Panc1 (cell line): ENCODE results near the gene NCOA4. TPM values are rescaled to one million over a fixed set of nuclear protein-coding genes. Genes with fewer than 3 reads are reported as not detected.
"Not testable (repeated sequence)": the region's sequence is repeated elsewhere in the genome, so short reads cannot be mapped to it uniquely, and the experiment has no call there.

Experiments used
- ATAC-seq: fragments of 200-7000 bp; cut with Tn5 transposase; 2 replicates; pipeline ENCODE4 v1.9.1; 2020; ENCODE audit warnings: mild to moderate bottlenecking, moderate library complexity
- BruUV-seq: library from RNA; stranded (reverse); fragments of 400-500 nt; replicated peaks from 2 replicates; lab custom pipeline; 2021; lab: Mats Ljungman, UMichigan
- CTCF ChIA-PET: fragments of 300-600 bp; sonication (Branson Sonifier 250); formaldehyde crosslinking; loops from one replicate; lab custom pipeline; 2022; ENCODE audit warnings: antibody characterized with exemption; lab: Charles Lee
- POLR2A ChIA-PET: fragments of 300-600 bp; sonication (Branson Sonifier 250); formaldehyde crosslinking; loops from one replicate; lab custom pipeline; 2022; ENCODE audit warnings: antibody characterized with exemption; lab: Charles Lee
- DNase-seq: peaks from one replicate; pipeline ENCODE4 v3.0.0-alpha.2; 2010; ENCODE audit warnings: low read depth, low spot score
- H3K27ac ChIP-seq: 2 replicates; pipeline ENCODE4 v1.5.1; 2011; ENCODE audit warnings: mild to moderate bottlenecking, low read length, inconsistent platforms
- H3K27me3 ChIP-seq: fragments of 200-500 bp; sonication (Bioruptor generic); 2 replicates; pipeline ENCODE4 v1.6.0; 2014; ENCODE audit warnings: low read length, inconsistent platforms; ENCODE audit not compliant: control insufficient read depth, insufficient read depth
- H3K36me3 ChIP-seq: fragments of 200-500 bp; sonication (Bioruptor generic); 2 replicates; pipeline ENCODE4 v1.5.1; 2014; ENCODE audit warnings: inconsistent platforms, mild to moderate bottlenecking, low read length, moderate library complexity; ENCODE audit not compliant: control insufficient read depth, insufficient read depth
- H3K4me1 ChIP-seq: 2 replicates; pipeline ENCODE4 v1.5.1; 2011; ENCODE audit warnings: inconsistent platforms, mild to moderate bottlenecking, low read length, moderate library complexity; ENCODE audit not compliant: control insufficient read depth, insufficient read depth
- H3K4me3 ChIP-seq, 2 experiments: 2 replicates each; pipeline ENCODE4 v1.5.1; 2011 to 2012; ENCODE audit warnings: low read depth in 2 of 2, low read length in 2 of 2, mild to moderate bottlenecking in 2 of 2, inconsistent platforms in 1 of 2, moderate library complexity in 1 of 2
- H3K9me3 ChIP-seq: fragments of 200-500 bp; sonication (Bioruptor generic); 2 replicates; pipeline ENCODE4 v1.5.1; 2014; ENCODE audit warnings: low read depth, mild to moderate bottlenecking, inconsistent platforms, low read length, moderate library complexity; ENCODE audit not compliant: control insufficient read depth, insufficient read depth
- POLR2AphosphoS5 ChIP-seq: IDR thresholded peaks from 2 replicates; pipeline ENCODE4 v1.6.1; 2012; ENCODE audit warnings: mild to moderate bottlenecking, low read depth, low read length, moderate library complexity
- SIN3A ChIP-seq: IDR thresholded peaks from 2 replicates; pipeline ENCODE4 v1.6.1; 2012; ENCODE audit warnings: low read depth, mild to moderate bottlenecking, low read length, moderate library complexity, borderline replicate concordance; ENCODE audit not compliant: insufficient read depth
- in situ Hi-C: cut with HindIII; loops from 2 replicates; pipeline ENCODE4 v1.10.0; 2016; ENCODE audit warnings: low sequenced_read_pairs, low pct_unique_long_range_greater_than_20kb
- intact Hi-C: fragments of 100-400 bp; cut with micrococcal nuclease; formaldehyde crosslinking; loops from one replicate; pipeline ENCODE4 v1.10.0; 2022; ENCODE audit not compliant: unreplicated experiment
- total RNA-seq: library from RNA; stranded (reverse); gene quantifications from one replicate; pipeline ENCODE4 v1.2.1, GENCODE V29; 2021; ENCODE audit not compliant: unreplicated experiment

Gene NCOA4
- total RNA-seq, 1 experiment from 2014 or later: 119 TPM

DNA sequence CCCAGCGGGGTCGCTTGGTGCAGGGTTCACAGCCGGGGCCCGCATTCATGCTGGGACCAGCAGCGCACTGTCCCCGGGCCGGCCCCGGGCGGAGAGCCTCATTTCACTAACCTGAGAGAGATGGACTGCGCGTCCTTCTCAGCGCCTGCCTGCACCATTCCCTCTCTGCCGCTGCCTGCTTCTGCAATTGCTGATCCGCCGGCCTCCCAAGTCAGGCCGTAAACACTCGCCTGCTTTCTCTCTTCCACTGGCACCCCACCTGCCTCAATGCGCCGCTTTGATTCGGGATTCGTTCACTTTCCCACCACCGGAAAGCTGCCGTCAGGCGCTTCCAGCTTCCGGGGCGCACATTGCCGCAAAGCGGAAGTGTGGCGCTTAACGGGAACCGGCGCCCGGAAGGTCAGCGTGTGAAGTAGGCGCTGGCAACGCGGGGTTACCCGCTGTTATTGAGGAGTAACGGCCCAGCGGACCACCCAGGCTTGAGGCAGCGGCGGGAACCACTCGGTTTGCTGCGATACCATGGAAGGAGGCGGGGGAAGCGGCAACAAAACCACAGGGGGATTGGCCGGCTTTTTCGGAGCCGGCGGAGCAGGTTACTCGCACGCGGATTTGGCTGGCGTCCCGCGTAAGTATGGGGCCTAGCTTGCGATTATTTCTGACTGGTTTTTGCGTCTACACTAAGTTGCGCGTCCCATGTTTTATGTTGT is 58.2 kb downstream of the NCOA4 start, which contains the start of gene TIMM23:
TIMM23 (plus strand) TSS at position 384 of the 707 bp plus-strand sequence; CDS start at position 520, 136 bp downstream.
- H3K4me1 ChIP-seq, in situ Hi-C loops, H3K9me3 ChIP-seq, CTCF ChIA-PET, H3K27me3 ChIP-seq, intact Hi-C loops, H3K36me3 ChIP-seq: not testable (repeated sequence)
- ATAC-seq (peak; percentile 96), DNase-seq (peak; percentile 25)
- H3K27ac ChIP-seq: peak within 1 kb of the TSS; percentile 94
- TF ChIP-seq SIN3A: peak; percentile 73; the same call in 1 of the 2 replicates
- TF ChIP-seq POLR2AphosphoS5: peak; percentile 84
- TSS peak; percentile 73 for BruUV-seq
- H3K4me3 ChIP-seq: peak within 1 kb of the TSS; percentile 83 to 94
- POLR2A ChIA-PET: interaction anchor here (0.6 kb wide), 1 partner anchor 264 kb away, joined by 3 read pairs; no protein-coding TSS in a partner anchor

- DNase-seq, H3K36me3 ChIP-seq, CTCF ChIA-PET, H3K4me1 ChIP-seq, in situ Hi-C loops, BruUV-seq, H3K9me3 ChIP-seq, intact Hi-C loops, H3K27me3 ChIP-seq: not testable (repeated sequence)
- peak overlapping the region; percentile 94 for H3K27ac ChIP-seq
- H3K4me3 ChIP-seq: peak overlapping the region; percentile 83 to 94
- POLR2A ChIA-PET: interaction anchor here (0.6 kb wide), 1 partner anchor 265 kb away, joined by 3 read pairs; no protein-coding TSS in a partner anchor
- ATAC-seq: peak; percentile 56
Observed at GRCh38 chr10:45971742-45972105, 58.7 kb downstream of the NCOA4 start.

DNA sequence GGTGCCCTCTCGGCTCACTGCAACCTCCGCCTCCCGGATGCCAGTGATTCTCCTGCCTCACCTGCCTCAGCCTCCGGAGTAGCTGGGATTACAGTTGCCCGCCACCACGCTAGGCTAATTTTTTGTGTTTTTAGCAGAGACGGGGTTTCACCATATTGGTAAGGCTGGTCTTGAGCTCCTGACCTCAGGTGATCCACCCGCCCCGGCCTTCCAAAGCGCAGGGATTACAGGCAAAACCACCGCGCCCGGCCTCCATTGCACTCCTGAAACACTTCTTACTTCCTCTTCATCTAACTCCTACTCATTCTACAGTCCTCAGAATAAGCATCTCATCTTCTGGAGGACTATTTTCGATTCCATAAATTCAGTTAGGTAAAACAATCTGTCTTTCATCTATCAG is 59.4 kb downstream of the NCOA4 start:
- H3K27ac ChIP-seq: peak overlapping the region; percentile 94
- H3K4me1 ChIP-seq, H3K36me3 ChIP-seq, in situ Hi-C loops, POLR2A ChIA-PET, BruUV-seq, intact Hi-C loops, CTCF ChIA-PET, H3K27me3 ChIP-seq, DNase-seq, H3K9me3 ChIP-seq, ATAC-seq: not testable (repeated sequence)
- peak overlapping the region; percentile 83 to 94 for H3K4me3 ChIP-seq

DNA sequence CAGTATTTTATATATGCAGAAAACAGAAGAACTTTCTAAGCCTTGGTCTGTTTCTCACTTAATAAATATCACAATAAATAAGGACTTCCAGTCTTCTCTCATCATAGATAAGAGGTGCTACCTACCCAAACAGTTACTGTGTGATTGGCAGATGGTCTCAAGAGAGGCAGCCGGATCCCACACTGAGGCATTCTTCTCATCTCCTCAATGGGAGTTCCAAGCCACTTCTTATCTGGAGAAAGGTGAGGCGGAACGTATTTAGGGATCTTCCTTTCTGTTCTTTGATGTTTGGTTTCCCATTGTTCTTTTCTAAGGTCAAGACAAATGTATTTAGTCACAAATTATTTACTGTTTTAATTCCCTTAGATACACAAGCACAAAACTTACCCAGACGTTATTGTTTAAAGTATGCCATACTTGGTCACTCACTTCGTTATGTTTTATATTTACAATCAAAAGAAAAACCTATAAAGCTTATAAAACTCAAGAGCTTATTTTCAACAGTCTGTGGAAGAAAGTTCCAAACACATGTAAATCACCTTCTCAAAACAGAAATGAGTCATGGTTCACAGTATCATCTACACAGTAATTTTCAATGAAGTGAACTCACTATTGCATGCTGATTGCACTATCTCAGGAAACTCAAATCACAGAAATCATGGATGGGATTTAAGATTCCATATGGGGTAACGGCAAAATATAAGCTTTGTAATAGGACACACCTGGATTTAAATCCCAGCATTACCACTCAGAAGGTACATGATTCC is 67.6 kb downstream of the NCOA4 start:
- H3K4me3 ChIP-seq, H3K27me3 ChIP-seq, CTCF ChIA-PET, POLR2A ChIA-PET, H3K36me3 ChIP-seq, intact Hi-C loops, ATAC-seq, BruUV-seq, DNase-seq, H3K27ac ChIP-seq, H3K9me3 ChIP-seq, in situ Hi-C loops, H3K4me1 ChIP-seq: not testable (repeated sequence)

GRCh38 chr10:45957928-45958327 is 72.5 kb downstream of the NCOA4 start:
- H3K4me1 ChIP-seq, H3K27ac ChIP-seq, intact Hi-C loops, H3K4me3 ChIP-seq, H3K9me3 ChIP-seq, ATAC-seq, H3K36me3 ChIP-seq, POLR2A ChIA-PET, H3K27me3 ChIP-seq, CTCF ChIA-PET, in situ Hi-C loops, DNase-seq, BruUV-seq: not testable (repeated sequence)

DNA sequence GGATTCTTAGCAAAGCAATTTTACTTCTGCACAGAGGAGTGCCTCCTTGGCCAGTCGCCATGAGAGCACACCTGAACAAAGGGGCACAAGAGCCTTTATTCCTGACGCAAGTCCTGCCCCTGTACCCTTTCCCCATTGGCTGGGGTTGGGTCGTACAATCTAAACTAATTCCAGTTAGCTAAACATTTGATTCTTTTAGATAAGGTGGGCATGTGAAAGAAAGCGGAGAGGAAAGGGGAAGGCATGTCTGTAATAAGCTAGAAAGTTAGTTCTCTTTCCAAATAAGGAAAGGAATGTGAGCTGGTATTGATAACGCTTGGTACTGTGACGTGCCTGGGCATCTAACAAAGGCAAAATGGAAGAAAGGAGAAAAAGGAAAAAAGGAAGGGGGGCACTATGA is 73.8 kb downstream of the NCOA4 start:
- DNase-seq, ATAC-seq, H3K4me1 ChIP-seq, POLR2A ChIA-PET, H3K27me3 ChIP-seq, H3K36me3 ChIP-seq, in situ Hi-C loops, BruUV-seq, intact Hi-C loops, H3K4me3 ChIP-seq, H3K27ac ChIP-seq, H3K9me3 ChIP-seq, CTCF ChIA-PET: not testable (repeated sequence)
